Lower lobe of right lung (tissue), 2 donors: Measurements from ENCODE around the gene MAZ. TPM values are rescaled to one million over a fixed set of nuclear protein-coding genes. Genes with fewer than 3 reads are reported as not detected.

ENCODE experiments used
- ATAC-seq, 2 donors: fragments of 200-7000 bp; cut with Tn5 transposase; one replicate each; pipeline ENCODE4 v1.9.1; 2020 to 2022; ENCODE audit warnings: mild to moderate bottlenecking in 2 of 2, moderate library complexity in 2 of 2
- DNase-seq: peaks from one replicate; pipeline ENCODE4 v3.0.0-alpha.2; 2020
- H3K27ac ChIP-seq: fragments of 200-600 bp; one replicate; pipeline ENCODE4 v1.8.0; 2022
- H3K27me3 ChIP-seq: fragments of 200-600 bp; one replicate; pipeline ENCODE4 v1.8.0; 2022; ENCODE audit warnings: low read depth
- H3K36me3 ChIP-seq: fragments of 200-600 bp; one replicate; pipeline ENCODE4 v1.8.0; 2022; ENCODE audit warnings: mild to moderate bottlenecking
- H3K4me1 ChIP-seq: fragments of 200-600 bp; one replicate; pipeline ENCODE4 v1.8.0; 2022
- H3K4me3 ChIP-seq: fragments of 200-600 bp; one replicate; pipeline ENCODE4 v1.8.0; 2022; ENCODE audit warnings: mild to moderate bottlenecking
- H3K9me3 ChIP-seq: fragments of 200-600 bp; one replicate; pipeline ENCODE4 v1.8.0; 2022
- CTCF ChIP-seq: fragments of 200-600 bp; IDR thresholded peaks from one replicate; pipeline ENCODE4 v1.8.0; 2022; ENCODE audit warnings: antibody characterized with exemption, mild to moderate bottlenecking
- intact Hi-C: fragments of 100-400 bp; cut with DNase I; formaldehyde crosslinking; loops from one replicate; pipeline ENCODE4 v1.11.0; 2022
- total RNA-seq: library from RNA; stranded (reverse); fragmentation: NEBNext Ultra II Directional; extraction: Animal tissue kit (Norgen Biotek cat#: 25700); gene quantifications from one replicate; pipeline ENCODE4 v1.2.1, GENCODE V29; 2021
- donor health status: DM: no; HTN: yes; CAD: no; lungs with severe emphysema.

MAZ gene
- total RNA-seq, 1 donor from 2014 or later: 169 TPM

GRCh38 chr16:29842732-29843346, 36.5 kb downstream of the MAZ start:
- H3K9me3 ChIP-seq: no peaks in the 10 kb centered on the region
- peaks cover 97% of the 10 kb centered on the region for H3K36me3 ChIP-seq
- ATAC-seq (no peak), DNase-seq (no peak)
- H3K27ac ChIP-seq: no peak overlapping the region
- intact Hi-C loops: no loop called here
- no peak for TF ChIP-seq CTCF
- peaks cover 10% of the 10 kb centered on the region for H3K4me1 ChIP-seq
- H3K4me3 ChIP-seq: no peak overlapping the region
- H3K27me3 ChIP-seq: no peaks in the 10 kb centered on the region

DNA sequence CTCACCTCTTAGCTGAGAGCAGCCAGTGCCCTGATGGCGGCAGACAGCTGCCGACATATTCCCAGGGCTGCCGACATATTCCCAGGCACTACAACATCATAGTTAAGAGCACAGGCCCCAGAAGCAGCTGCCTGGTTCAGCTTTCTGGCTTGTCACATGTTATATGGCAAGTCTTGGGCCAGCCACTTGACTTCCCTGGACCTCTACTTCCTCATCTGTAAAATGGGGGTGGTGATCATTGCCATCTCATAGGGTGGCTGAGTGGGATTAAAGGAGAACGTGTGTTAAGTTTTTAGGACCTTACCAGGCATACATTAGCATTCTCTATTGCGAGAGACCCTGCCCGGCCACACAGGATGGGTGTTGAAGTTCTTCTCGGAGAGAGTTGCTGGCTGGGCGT, 37.6 kb downstream of the MAZ start:
- peaks cover 94% of the 10 kb centered on the region for H3K36me3 ChIP-seq
- no peaks in the 10 kb centered on the region for H3K9me3 ChIP-seq
- ATAC-seq (no peak), DNase-seq (no peak)
- H3K4me1 ChIP-seq: peaks cover 17% of the 10 kb centered on the region
- no peak overlapping the region for H3K27ac ChIP-seq
- intact Hi-C loops: no loop called here
- TF ChIP-seq CTCF: no peak
- no peaks in the 10 kb centered on the region for H3K27me3 ChIP-seq
- no peak overlapping the region for H3K4me3 ChIP-seq

- TF ChIP-seq CTCF: no peak
- H3K4me3 ChIP-seq: no peak overlapping the region
- peaks cover 86% of the 10 kb centered on the region for H3K36me3 ChIP-seq
- intact Hi-C loops: no loop called here
- ATAC-seq: peak; percentile 63 to 76
- H3K27ac ChIP-seq: peak overlapping the region; percentile 36
- H3K27me3 ChIP-seq: no peaks in the 10 kb centered on the region
- H3K4me1 ChIP-seq: peaks cover 23% of the 10 kb centered on the region
- DNase-seq: peak; percentile 73
- H3K9me3 ChIP-seq: no peaks in the 10 kb centered on the region
These were observed 38.4 kb downstream of the MAZ start for GRCh38 chr16:29844575-29845331.

- Histone ChIP-seq H3K9me3 (no peaks in the 10 kb centered on the region), H3K4me3 (no peak overlapping the region), H3K27ac (peak overlapping the region; percentile 24), H3K4me1 (peaks cover 23% of the 10 kb centered on the region), H3K36me3 (peaks cover 77% of the 10 kb centered on the region), H3K27me3 (no peaks in the 10 kb centered on the region)
- DNase-seq (peak; percentile 69), ATAC-seq (peak in 1 of 2 donors; percentile 27)
- TF ChIP-seq CTCF: no peak
- intact Hi-C loops: no loop called here
These were observed 39.3 kb downstream of the MAZ start for GRCh38 chr16:29845656-29846055.

DNA sequence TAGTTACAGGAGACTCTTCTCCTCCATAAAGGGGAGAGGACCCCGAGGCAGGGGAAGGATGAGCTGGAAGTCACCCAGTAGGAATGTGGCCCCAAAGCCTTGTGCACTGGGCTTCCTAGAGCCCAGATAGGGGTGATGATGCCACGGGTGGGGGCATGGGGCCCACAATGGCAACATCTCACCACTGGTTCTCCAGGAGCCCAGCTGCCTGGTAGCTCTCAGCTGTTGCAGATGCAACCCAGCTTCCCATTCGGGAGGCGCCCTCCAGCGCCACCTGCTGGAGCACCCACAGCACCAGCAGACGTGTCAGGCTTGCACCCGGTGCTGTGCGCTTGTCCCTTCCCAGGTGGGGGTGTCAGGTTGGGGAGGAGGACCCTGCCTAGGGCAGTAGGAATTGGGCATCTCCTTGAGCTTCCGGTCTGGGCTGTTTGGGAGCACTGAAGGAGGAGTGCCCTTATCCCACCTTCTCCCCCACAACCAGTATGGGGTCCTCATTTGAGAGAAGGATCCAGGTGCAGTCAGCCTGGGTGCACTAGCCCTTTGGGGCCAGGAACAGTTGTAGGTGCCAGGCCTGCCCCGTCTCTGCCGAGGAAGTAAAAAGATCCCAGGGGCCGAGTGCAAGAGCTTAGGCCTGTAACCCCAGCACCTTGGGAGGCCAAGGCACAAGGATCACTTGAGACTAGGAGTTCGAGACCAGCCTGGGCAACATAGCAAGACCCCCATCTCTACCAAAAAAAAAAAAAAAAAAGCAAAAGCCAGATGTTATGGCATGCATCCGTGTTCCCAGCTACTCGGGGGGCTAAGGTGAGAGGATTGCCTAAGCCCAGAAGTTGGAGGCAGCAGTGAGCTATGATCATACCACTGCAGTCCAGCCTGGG, 42.3 kb downstream of the MAZ start:
- peaks cover 49% of the 10 kb centered on the region for H3K36me3 ChIP-seq

More for the DNA sequence above, 42.3 kb downstream of the MAZ start:
- TF ChIP-seq CTCF: peak; percentile 94
- Histone ChIP-seq H3K27me3 (no peaks in the 10 kb centered on the region), H3K4me3 (no peak overlapping the region), H3K9me3 (no peaks in the 10 kb centered on the region), H3K4me1 (peaks cover 23% of the 10 kb centered on the region), H3K27ac (no peak overlapping the region)
- DNase-seq (peak; percentile 85), ATAC-seq (peak; percentile 73 to 86)
- intact Hi-C loops: no loop called here
